Measurements from ENCODE around the gene CDKN2D. TPM values are rescaled to one million over a fixed set of nuclear protein-coding genes. Genes with fewer than 3 reads are reported as not detected.

Gene CDKN2D
- total and polyA plus RNA-seq, 10 of the 15 experiments (the other 5 are each of a cell fraction or from before 2014, with no cell fraction given), result 0.53 to 17.2 (median 6.7) TPM

DNA sequence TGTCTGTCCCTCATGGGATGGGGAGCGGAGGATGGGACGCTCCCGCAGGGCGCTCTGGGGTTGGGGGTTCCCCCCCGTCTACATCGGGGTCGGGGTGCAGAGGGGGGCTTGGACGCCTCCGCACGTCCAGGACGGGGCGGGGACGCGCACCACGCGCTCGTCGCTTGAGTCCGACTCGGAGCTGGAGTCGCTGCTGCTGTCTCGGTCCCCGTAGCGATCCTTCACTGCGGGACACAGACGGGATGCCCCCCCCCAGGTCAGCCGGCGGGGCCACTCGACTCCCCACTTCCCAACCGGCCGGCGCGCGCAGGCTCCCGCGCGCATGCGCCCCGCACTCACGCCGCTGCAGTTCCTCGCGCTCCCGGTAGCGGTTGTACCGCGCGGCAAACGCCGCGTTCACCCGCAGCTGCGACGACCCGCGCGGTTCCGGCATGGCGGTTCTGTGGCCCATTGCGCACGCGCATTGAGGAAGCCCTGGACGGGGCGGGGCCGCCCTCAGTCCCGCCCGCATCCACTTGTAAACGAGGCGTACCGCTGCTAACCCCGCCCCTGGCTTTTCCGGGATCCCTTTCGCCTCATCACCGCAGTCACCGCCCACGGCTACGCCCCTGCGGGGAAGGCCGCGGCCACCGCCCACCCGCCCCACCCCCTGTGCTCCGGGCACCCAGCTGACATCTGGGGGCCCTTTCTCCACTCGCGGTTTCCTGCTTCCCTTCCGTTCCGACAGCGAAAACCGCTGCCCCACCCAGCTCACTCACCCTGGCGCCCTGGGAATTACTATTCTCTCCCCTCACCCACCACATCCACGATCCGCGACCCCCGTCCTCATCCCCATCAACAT, 3.0 kb downstream of the CDKN2D start, which contains the start of gene KRI1 (continued):
- TF ChIP-seq, protein P1, sequence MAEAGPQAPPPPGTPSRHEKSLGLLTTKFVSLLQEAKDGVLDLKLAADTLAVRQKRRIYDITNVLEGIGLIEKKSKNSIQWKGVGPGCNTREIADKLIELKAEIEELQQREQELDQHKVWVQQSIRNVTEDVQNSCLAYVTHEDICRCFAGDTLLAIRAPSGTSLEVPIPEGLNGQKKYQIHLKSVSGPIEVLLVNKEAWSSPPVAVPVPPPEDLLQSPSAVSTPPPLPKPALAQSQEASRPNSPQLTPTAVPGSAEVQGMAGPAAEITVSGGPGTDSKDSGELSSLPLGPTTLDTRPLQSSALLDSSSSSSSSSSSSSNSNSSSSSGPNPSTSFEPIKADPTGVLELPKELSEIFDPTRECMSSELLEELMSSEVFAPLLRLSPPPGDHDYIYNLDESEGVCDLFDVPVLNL (IDR thresholded peaks at IDR 0.05; ENCODE audit: low read depth, low read length), result no peak
- no peak for TF ChIP-seq JUNB (IDR thresholded peaks at IDR 0.05)
- TF ChIP-seq, protein P2, sequence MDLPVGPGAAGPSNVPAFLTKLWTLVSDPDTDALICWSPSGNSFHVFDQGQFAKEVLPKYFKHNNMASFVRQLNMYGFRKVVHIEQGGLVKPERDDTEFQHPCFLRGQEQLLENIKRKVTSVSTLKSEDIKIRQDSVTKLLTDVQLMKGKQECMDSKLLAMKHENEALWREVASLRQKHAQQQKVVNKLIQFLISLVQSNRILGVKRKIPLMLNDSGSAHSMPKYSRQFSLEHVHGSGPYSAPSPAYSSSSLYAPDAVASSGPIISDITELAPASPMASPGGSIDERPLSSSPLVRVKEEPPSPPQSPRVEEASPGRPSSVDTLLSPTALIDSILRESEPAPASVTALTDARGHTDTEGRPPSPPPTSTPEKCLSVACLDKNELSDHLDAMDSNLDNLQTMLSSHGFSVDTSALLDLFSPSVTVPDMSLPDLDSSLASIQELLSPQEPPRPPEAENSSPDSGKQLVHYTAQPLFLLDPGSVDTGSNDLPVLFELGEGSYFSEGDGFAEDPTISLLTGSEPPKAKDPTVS (IDR thresholded peaks at IDR 0.05; ENCODE audit: low read depth, low read length), result no peak
- peak in 1 of 2 experiments; percentile 96; a peak in 2 of 3 replicates for TF ChIP-seq EGR1 (IDR thresholded peaks at IDR 0.05; ENCODE audit: borderline replicate concordance in 1 of 2, low read depth in 2 of 2, low read length in 2 of 2)
- TF ChIP-seq RELA (IDR thresholded peaks at IDR 0.05; ENCODE audit: borderline replicate concordance, partially characterized antibody), result peak; percentile 58
- 0 out of 2 replicates have a peak, but pooled peaks have one; percentile 51 for TF ChIP-seq TCF12 (IDR thresholded peaks at IDR 0.05; ENCODE audit: low read depth, low read length)
- TF ChIP-seq, protein P3, sequence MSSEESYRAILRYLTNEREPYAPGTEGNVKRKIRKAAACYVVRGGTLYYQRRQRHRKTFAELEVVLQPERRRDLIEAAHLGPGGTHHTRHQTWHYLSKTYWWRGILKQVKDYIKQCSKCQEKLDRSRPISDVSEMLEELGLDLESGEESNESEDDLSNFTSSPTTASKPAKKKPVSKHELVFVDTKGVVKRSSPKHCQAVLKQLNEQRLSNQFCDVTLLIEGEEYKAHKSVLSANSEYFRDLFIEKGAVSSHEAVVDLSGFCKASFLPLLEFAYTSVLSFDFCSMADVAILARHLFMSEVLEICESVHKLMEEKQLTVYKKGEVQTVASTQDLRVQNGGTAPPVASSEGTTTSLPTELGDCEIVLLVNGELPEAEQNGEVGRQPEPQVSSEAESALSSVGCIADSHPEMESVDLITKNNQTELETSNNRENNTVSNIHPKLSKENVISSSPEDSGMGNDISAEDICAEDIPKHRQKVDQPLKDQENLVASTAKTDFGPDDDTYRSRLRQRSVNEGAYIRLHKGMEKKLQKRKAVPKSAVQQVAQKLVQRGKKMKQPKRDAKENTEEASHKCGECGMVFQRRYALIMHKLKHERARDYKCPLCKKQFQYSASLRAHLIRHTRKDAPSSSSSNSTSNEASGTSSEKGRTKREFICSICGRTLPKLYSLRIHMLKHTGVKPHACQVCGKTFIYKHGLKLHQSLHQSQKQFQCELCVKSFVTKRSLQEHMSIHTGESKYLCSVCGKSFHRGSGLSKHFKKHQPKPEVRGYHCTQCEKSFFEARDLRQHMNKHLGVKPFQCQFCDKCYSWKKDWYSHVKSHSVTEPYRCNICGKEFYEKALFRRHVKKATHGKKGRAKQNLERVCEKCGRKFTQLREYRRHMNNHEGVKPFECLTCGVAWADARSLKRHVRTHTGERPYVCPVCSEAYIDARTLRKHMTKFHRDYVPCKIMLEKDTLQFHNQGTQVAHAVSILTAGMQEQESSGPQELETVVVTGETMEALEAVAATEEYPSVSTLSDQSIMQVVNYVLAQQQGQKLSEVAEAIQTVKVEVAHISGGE (CRISPR knock-in tag; IDR thresholded peaks at IDR 0.05), result peak; percentile 57
- TF ChIP-seq JUND (IDR thresholded peaks at IDR 0.05; ENCODE audit: low read depth, low read length), result no peak
- TF ChIP-seq, protein P4, sequence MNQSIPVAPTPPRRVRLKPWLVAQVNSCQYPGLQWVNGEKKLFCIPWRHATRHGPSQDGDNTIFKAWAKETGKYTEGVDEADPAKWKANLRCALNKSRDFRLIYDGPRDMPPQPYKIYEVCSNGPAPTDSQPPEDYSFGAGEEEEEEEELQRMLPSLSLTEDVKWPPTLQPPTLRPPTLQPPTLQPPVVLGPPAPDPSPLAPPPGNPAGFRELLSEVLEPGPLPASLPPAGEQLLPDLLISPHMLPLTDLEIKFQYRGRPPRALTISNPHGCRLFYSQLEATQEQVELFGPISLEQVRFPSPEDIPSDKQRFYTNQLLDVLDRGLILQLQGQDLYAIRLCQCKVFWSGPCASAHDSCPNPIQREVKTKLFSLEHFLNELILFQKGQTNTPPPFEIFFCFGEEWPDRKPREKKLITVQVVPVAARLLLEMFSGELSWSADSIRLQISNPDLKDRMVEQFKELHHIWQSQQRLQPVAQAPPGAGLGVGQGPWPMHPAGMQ (IDR thresholded peaks at IDR 0.05; ENCODE audit: borderline replicate concordance), result no peak
- peak; percentile 33; the same call in 1 of the 2 replicates for TF ChIP-seq HDGF (IDR thresholded peaks at IDR 0.05)
- TF ChIP-seq, protein P5, sequence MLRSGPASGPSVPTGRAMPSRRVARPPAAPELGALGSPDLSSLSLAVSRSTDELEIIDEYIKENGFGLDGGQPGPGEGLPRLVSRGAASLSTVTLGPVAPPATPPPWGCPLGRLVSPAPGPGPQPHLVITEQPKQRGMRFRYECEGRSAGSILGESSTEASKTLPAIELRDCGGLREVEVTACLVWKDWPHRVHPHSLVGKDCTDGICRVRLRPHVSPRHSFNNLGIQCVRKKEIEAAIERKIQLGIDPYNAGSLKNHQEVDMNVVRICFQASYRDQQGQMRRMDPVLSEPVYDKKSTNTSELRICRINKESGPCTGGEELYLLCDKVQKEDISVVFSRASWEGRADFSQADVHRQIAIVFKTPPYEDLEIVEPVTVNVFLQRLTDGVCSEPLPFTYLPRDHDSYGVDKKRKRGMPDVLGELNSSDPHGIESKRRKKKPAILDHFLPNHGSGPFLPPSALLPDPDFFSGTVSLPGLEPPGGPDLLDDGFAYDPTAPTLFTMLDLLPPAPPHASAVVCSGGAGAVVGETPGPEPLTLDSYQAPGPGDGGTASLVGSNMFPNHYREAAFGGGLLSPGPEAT (IDR thresholded peaks at IDR 0.05; ENCODE audit: low read depth), result 0 out of 2 replicates have a peak, but pooled peaks have one; percentile 5
- TF ChIP-seq PML (IDR thresholded peaks at IDR 0.05; ENCODE audit: low read length), result no peak
- TF ChIP-seq SIN3A (IDR thresholded peaks at IDR 0.05; ENCODE audit: low read depth, low read length), result peak; percentile 78; the same call in 1 of the 2 replicates
- no peak for TF ChIP-seq MEF2B (IDR thresholded peaks at IDR 0.05; ENCODE audit: partially characterized antibody, poor library complexity, severe bottlenecking)
- TF ChIP-seq, protein P6, sequence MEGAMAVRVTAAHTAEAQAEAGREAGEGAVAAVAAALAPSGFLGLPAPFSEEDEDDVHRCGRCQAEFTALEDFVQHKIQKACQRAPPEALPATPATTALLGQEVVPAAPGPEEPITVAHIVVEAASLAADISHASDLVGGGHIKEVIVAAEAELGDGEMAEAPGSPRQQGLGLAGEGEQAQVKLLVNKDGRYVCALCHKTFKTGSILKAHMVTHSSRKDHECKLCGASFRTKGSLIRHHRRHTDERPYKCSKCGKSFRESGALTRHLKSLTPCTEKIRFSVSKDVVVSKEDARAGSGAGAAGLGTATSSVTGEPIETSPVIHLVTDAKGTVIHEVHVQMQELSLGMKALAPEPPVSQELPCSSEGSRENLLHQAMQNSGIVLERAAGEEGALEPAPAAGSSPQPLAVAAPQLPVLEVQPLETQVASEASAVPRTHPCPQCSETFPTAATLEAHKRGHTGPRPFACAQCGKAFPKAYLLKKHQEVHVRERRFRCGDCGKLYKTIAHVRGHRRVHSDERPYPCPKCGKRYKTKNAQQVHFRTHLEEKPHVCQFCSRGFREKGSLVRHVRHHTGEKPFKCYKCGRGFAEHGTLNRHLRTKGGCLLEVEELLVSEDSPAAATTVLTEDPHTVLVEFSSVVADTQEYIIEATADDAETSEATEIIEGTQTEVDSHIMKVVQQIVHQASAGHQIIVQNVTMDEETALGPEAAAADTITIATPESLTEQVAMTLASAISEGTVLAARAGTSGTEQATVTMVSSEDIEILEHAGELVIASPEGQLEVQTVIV (IDR thresholded peaks at IDR 0.05; ENCODE audit: borderline replicate concordance, partially characterized antibody), result no peak
- TF ChIP-seq BACH1 (IDR thresholded peaks at IDR 0.05; ENCODE audit: borderline replicate concordance), result peak; percentile 89

All from GM12878 (cell line).